IPS DF 4.7 (cell line): ENCODE results near the gene CDCA7L.
"Not testable (repeated sequence)": the region's sequence is repeated elsewhere in the genome, so short reads cannot be mapped to it uniquely, and the experiment has no call there.

Experiments
- DNase-seq: peaks from one replicate; pipeline ENCODE4 v3.0.0-alpha.2; 2013; ENCODE audit warnings: low spot score; ENCODE audit errors: extremely low read depth

CDCA7L gene

GRCh38 chr7:21911341-21911875, 34.3 kb downstream of the CDCA7L start:
- no peak for DNase-seq

GRCh38 chr7:21910253-21910652, 35.4 kb downstream of the CDCA7L start:
- DNase-seq = no peak

- DNase-seq = no peak
Observed at GRCh38 chr7:21908746-21909145, 37.0 kb downstream of the CDCA7L start.

GRCh38 chr7:21903020-21903786, 42.5 kb downstream of the CDCA7L start:
- no peak for DNase-seq

- no peak for DNase-seq
Observed at GRCh38 chr7:21902240-21902639, 43.5 kb downstream of the CDCA7L start.

GRCh38 chr7:21898265-21898930, 47.3 kb downstream of the CDCA7L start:
- no peak for DNase-seq

GRCh38 chr7:21893401-21893800, 52.3 kb downstream of the CDCA7L start:
- DNase-seq = no peak

- DNase-seq = no peak
Observed at GRCh38 chr7:21891291-21891690, 54.4 kb downstream of the CDCA7L start.

- no peak for DNase-seq
Observed at GRCh38 chr7:21887779-21888178, 57.9 kb downstream of the CDCA7L start.

GRCh38 chr7:21887353-21887752, 58.3 kb downstream of the CDCA7L start:
- DNase-seq = no peak

- DNase-seq = no peak
Observed at GRCh38 chr7:21886396-21886795, 59.3 kb downstream of the CDCA7L start.

- DNase-seq = no peak
Observed at GRCh38 chr7:21884496-21884895, 61.2 kb downstream of the CDCA7L start.

- not testable (repeated sequence) for DNase-seq
Observed at GRCh38 chr7:21883501-21883900, 62.2 kb downstream of the CDCA7L start.

- no peak for DNase-seq
Observed at GRCh38 chr7:21883069-21883468, 62.6 kb downstream of the CDCA7L start.

GRCh38 chr7:21869785-21870402, 75.8 kb downstream of the CDCA7L start:
- DNase-seq = no peak

GRCh38 chr7:21868576-21868850, 77.2 kb downstream of the CDCA7L start:
- no peak for DNase-seq

GRCh38 chr7:21867816-21868575, 77.7 kb downstream of the CDCA7L start:
- no peak for DNase-seq

- DNase-seq = no peak
Observed at GRCh38 chr7:21867226-21867625, 78.5 kb downstream of the CDCA7L start.

GRCh38 chr7:21866731-21867130, 79.0 kb downstream of the CDCA7L start:
- DNase-seq = no peak

- not testable (repeated sequence) for DNase-seq
Observed at GRCh38 chr7:21865631-21866204, 80.0 kb downstream of the CDCA7L start.

- no peak for DNase-seq
Observed at GRCh38 chr7:21851559-21851967, 94.1 kb downstream of the CDCA7L start.
